ENCODE data around the gene EFCAB6. TPM values are rescaled to one million over a fixed set of nuclear protein-coding genes. Genes with fewer than 3 reads are reported as not detected.

EFCAB6 gene
- total and polyA plus RNA-seq, 2 of the 4 experiments (the other 2 are of a cell fraction): 0.44 to 1.1 TPM

GRCh38 chr22:43744700-43745410, 67.2 kb downstream of the EFCAB6 start:
- Histone ChIP-seq H2BK15ac (ENCODE audit: low read depth, low read length) (no peak overlapping the region), H3K4ac (ENCODE audit: low read depth, low read length) (no peak overlapping the region), H3K56ac (ENCODE audit: extremely low read depth, insufficient read depth, low read length) (no peak overlapping the region), H3K4me2 (ENCODE audit: low read depth, low read length) (no peak overlapping the region), H2BK5ac (ENCODE audit: low read depth, low read length, poor library complexity, severe bottlenecking) (no peak overlapping the region), H3K9me3 (ENCODE audit: control insufficient read depth, insufficient read depth, low read length) (no peaks in the 10 kb centered on the region), H3K14ac (replicated peaks; ENCODE audit: low read depth, low read length) (no peak overlapping the region), H3K9me1 (ENCODE audit: insufficient read depth, low read length) (no peaks in the 10 kb centered on the region; the same call in 1 of the 2 replicates), H3K9ac (ENCODE audit: low read depth, low read length) (no peak overlapping the region), H2BK20ac (ENCODE audit: low read depth, low read length) (no peak overlapping the region), H2AK5ac (ENCODE audit: low read depth, low read length) (no peak overlapping the region), H2BK120ac (ENCODE audit: low read depth, low read length) (no peak overlapping the region), H3K23ac (ENCODE audit: low read depth, low read length) (no peak overlapping the region), H4K20me1 (ENCODE audit: insufficient read depth, low read length) (no peaks in the 10 kb centered on the region), H3K79me1 (ENCODE audit: low read depth in 1 of 2, low read length in 2 of 2) (no peaks in the 10 kb centered on the region), H3K18ac (ENCODE audit: low read depth, low read length) (no peak overlapping the region), H4K91ac (ENCODE audit: insufficient read depth, low read depth, low read length) (no peak overlapping the region), H3K4me1 (ENCODE audit: control insufficient read depth, insufficient read depth, low read length) (no peaks in the 10 kb centered on the region), H2AFZ (replicated peaks; ENCODE audit: low read length, poor library complexity) (no peak overlapping the region), H4K5ac (ENCODE audit: low read depth, low read length) (no peak overlapping the region), H2AK9ac (replicated peaks; ENCODE audit: low read depth, low read length, poor library complexity) (no peak overlapping the region), H4K8ac (ENCODE audit: low read depth in 2 of 2, low read length in 2 of 2) (no peak overlapping the region), H3K4me3 (ENCODE audit: insufficient read depth, low read depth, low read length) (no peak overlapping the region), H3K27ac (ENCODE audit: insufficient read depth, low read length) (no peak overlapping the region), H3K27me3 (ENCODE audit: control insufficient read depth, insufficient read depth, low read length) (peaks cover 34% of the 10 kb centered on the region), H3K36me3 (ENCODE audit: control insufficient read depth, insufficient read depth, low read length) (no peaks in the 10 kb centered on the region)
- no peak for TF ChIP-seq POLR2A (IDR thresholded peaks at IDR 0.05; ENCODE audit: low read depth, low read length)
- TF ChIP-seq MAZ (IDR thresholded peaks at IDR 0.05; ENCODE audit: borderline replicate concordance, low read depth, low read length): no peak
- TF ChIP-seq CEBPB (IDR thresholded peaks at IDR 0.05; ENCODE audit: low read depth, low read length): no peak
- no peak for TF ChIP-seq MXI1 (IDR thresholded peaks at IDR 0.05; ENCODE audit: borderline replicate concordance, low read depth, low read length)
- no peak for TF ChIP-seq CHD1 (IDR thresholded peaks at IDR 0.05; ENCODE audit: low read depth, low read length)
- TF ChIP-seq NFE2L2 (IDR thresholded peaks at IDR 0.05; ENCODE audit: low read depth, low read length): no peak
- TF ChIP-seq RFX5 (IDR thresholded peaks at IDR 0.05; ENCODE audit: low read depth, low read length): no peak
- no TSS peak for BruUV-seq (replicated peaks)
- dilution Hi-C loops (cut with HindIII; ENCODE audit: low sequenced_read_pairs, unreplicated experiment): no loop called here
- in situ Hi-C loops (cut with MboI; ENCODE audit: low sequenced_read_pairs): no loop called here
- no peak for ATAC-seq (ENCODE audit: low read depth)
- ChIA-PET POLR2A (ENCODE audit: unreplicated experiment) (interaction anchor here (0.6 kb wide), 1 partner anchor 197 kb away, joined by 10 read pairs; no protein-coding TSS in a partner anchor), CTCF (no interaction called here)
- WGBS, 2 experiments (ENCODE audit: extremely low coverage in 2 of 2, insufficient read length in 1 of 2): 39% methylated on average over 3 of the region's 9 CpGs; no CpG with 5 or more reads in 1 of the 2 experiments
- intact Hi-C loops (cut with micrococcal nuclease): no loop called here
- no peak for DNase-seq
